GM19463 (cell line): Measurements from ENCODE around the gene TRMT10A.

ENCODE experiments used
- ATAC-seq: cut with Tn5 transposase; IDR thresholded peaks from one replicate; pipeline ENCODE4 v1.9.1; 2021; ENCODE audit warnings: mild to moderate bottlenecking, moderate library complexity; ENCODE audit not compliant: unreplicated experiment

The TRMT10A gene, protein sequence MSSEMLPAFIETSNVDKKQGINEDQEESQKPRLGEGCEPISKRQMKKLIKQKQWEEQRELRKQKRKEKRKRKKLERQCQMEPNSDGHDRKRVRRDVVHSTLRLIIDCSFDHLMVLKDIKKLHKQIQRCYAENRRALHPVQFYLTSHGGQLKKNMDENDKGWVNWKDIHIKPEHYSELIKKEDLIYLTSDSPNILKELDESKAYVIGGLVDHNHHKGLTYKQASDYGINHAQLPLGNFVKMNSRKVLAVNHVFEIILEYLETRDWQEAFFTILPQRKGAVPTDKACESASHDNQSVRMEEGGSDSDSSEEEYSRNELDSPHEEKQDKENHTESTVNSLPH

DNA sequence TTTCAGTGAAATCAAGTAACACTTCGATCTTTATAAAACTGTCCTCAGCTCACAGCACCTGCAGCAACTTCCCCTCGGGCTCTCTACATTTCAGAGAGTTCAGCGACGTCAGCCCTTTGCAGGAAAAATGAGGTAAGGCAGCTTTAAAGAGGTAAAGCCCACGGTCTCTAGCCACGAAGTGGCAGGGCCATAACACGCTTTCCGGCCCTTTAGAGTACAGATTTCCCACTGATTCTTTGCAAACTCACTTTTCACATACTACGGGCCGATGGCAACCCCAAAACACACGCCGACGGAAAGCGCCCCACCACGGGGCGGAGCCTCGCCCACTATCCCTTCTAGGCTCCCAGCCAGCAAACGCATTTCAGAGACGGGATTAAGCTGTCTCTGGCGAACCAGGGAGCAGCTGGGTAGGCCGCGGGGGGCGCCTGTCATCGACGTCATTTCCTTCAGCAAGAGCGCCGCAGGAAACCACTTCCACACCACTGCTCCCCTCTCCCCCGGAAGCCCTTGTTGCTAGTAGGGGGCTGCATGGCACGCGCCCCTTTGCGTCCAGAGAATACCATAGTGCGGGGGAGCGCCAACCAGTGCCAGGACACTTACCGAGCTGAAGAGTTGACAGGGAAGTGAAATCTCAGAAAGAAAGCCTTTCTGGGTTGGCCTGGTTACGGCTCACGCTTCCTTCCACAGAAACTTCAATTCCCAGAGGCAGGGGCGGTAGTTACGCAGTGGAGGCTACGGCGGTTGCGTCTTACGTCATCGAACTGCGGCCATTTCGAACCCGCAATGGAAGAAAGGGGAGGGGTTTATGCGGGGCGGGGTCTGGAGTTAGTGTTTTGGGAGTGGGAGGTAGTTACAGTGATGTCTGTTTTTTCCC, at the start of gene TRMT10A:
TRMT10A (minus strand) TSS at position 730 of the 877 bp plus-strand sequence. CDS start 4,701 bp downstream, outside the sequence.
- ATAC-seq, result peak; percentile 93

DNA sequence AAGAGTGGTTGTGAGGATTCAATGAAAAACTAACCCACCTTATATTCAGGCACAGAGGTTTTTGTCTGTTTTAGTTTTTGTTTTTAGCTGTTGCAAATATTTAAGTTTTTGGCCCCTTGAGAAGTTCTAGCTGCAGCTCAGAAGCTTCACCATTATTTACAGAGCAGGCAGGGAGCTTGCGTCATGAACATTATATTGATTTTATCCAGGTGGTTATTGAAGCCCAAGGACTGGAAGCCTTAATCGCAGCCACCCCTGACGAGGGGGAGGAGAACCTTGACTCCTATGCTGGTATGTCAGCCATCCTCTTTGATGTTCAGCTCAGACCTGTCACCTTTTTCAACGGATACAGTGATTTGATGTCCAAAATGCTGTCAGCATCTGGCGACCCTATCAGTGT, 48.9 kb upstream of the TRMT10A start:
- no peak for ATAC-seq

DNA sequence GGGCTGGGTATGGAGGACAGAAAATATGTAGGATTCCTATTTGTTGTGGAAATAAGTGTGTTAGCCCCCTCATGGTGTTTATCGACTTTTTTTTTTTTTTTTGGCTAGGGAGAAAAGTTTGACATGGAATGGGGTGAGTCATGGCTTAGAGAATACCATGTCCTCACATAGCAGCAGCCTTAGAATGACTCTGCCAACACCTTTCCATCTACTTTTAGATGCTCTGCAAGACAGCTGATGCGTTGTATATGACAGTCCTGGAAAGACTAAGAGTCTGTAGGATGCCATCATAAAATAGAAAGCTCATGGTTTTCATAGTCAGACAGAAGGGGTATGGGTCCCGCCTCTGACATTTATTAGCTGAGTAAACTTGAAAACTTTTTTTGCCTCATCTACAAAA, 48.4 kb upstream of the TRMT10A start:
- ATAC-seq, result no peak

DNA sequence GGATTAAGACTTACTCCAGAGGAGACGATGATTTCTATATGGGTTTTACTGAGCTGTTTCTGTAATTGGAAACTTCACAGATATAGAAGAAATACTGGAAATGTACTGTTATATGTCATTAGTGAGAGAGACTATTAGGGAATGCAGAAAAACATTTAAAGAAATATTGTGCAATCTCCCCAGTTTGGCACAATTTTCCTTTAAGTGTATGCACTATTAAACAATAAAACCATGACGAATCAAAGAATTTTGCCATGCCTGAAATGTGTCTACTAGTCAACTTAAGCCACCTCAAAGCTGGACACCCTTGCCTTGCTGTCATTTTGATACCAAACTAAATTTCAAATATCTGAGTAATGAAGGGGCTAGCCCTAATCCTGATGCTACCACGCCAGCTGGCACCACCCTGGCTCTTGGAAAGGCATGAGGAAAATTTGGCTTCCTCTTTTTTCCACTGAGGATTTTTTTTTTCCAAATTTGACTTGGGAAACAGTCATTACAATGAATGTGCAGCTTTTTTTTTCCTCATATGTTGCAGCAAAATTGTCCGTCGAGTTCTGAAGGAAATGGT, 46.9 kb upstream of the TRMT10A start:
- no peak for ATAC-seq

DNA sequence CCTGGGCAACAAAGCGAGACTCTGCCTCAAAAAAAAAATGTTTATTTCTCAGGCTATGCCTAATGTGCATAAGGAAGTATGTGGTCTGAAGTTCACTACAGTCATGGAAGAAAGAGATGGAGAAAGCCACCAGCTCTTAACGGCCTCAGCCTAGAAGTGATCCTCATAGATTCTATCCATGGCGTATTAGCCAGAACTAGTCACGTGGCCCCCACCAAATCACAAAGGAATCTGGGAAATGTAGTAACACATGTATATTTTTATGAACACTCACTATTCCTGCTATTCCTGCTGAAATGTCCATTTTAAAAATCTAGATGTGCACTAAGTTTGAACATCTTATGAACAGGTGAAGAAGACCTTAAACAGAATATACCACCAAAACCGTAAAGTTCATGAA, 44.6 kb upstream of the TRMT10A start:
- ATAC-seq, result no peak

DNA sequence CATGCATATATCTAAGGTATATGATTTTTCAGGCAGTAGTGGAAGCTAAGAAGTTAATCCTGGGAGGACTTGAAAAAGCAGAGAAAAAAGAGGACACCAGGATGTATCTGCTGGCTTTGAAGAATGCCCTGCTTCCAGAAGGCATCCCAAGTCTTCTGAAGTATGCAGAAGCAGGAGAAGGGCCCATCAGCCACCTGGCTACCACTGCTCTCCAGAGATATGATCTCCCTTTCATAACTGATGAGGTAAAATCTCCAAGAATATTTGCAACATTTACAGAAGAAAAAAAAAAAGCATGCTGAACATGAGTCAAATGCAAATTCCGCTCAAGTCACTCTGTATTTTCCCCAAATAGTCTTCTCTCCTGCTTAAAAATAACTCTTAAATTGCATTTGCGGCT, 42.9 kb upstream of the TRMT10A start:
- no peak for ATAC-seq

DNA sequence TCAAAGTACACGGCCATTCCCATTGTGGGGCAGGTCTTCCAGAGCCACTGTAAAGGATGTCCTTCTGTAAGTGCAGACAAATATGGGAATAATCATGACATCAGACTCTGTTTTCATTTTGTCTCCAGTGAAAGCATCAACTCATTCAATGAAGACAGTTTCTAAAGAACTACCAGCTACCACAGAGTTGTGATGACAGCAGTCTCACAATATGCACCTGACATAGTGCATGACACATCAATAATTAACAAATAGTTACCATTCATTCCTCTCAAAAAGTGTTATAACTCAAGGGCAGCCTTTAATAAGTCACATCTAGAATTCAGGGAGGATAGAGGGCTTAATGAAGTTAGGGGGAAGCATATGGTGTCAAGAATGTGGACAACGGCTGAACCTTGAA, 31.0 kb upstream of the TRMT10A start:
- no peak for ATAC-seq

DNA sequence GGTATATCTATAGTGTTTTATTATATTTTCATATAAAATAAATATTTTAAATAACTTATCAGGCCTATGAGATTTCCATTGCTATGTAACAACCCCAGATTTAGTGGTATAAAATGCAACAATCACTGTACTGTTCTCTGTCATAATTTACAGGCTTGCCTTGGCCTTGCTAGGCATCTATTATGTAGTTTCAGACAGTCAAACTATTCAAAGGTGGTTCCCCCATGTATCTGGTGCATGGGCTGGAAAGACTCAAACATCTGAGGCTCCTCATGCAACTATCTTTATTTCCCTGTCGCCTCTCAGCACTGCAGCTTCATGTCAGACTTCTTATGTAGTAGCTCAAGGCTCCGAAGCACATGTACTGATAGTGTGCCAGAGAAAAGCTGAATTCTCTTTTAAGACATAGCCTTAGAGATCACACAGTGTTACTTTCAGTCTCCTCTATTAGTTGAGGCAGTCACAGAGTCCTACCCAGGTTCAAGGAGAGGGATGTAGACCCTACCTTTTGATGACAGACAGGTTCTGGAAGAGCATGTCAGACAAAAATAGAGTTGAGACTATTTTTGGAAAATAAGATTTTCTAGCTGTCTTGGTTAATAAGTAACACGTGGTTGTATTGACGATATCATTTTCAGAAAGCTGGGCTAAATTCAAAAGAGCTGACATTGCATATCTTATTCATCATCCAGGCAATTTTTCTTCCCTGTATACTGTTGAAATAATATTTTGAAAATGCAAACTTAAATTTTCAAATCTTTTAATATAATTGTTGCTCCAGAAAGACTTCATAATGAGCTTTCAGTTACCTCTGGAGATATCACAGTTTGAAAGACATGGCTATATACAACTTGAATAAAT, 30.2 kb upstream of the TRMT10A start:
- peak; percentile 90 for ATAC-seq

DNA sequence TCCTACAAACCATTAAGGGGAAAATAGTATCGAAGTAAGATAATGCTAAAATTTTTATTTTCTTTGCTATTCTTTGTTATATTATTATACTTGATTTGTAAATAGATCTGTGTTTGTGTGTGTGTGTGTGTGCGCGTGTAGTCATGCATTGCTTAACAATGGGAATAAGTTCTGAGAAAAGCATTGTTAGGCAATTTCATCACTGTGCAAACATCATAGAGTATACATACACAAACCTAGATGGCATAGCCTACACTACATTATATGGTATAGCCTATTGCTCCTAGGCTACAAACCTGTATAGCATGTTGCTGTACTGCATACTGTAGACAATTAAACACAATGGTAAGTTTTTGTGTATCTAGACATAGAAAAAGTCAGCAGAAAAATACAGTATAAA, 27.9 kb upstream of the TRMT10A start:
- ATAC-seq, result no peak

DNA sequence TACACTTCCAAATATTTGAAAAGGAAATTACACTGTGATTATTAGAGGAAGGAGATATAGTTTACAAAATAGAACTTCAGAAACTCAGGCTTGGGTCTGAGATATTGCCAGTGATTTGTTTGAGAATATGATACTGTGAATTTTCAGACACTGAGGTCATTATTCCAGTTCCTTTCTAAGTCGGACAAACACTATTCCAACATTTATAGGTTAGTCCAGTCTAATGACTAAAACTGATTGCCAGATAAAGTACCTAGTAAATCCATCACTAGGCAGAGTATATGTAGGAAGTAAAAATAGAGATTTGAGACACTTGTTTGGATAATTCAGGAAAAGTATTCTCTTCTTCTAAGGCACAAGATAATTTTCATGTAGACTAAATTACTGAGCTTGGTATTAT, 24.0 kb upstream of the TRMT10A start:
- ATAC-seq, result no peak

DNA sequence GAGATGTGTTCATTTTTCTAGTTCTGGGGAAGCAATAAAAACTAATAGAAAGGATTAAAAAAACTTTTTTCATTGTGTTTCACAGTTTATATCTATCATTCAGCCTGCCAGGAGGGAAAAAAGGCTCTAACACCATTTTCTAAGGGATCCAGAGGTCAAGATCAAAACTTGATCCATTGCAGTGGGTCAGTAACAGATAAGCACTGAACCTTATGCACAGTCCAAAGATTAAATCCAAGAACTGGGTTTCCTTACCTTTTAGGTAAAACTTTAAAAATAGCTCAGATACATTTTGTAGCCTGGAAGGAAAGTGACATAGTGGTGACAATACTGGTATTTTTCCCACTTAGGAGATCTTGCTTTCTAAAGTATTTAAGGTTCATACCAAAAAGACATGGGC, 23.5 kb upstream of the TRMT10A start:
- no peak for ATAC-seq

DNA sequence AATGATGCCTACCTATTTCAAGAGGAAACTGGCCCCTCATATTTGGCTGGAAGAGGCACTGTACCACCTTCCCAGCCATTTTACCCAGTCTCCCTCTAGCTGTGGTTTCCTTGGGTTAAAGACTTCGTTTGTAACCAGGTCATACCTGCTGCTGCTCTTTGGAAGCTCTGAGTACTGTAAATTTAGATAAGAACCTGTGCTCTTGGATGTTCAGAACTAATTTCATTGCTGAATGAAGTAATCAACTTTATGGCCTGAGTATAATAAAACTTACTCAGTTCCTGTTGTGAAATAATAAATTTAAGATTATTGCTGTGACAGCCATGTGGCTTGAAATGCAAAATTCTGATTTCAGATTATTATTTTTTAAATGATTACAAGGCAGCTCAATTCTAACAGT, 23.0 kb upstream of the TRMT10A start:
- ATAC-seq, result no peak

DNA sequence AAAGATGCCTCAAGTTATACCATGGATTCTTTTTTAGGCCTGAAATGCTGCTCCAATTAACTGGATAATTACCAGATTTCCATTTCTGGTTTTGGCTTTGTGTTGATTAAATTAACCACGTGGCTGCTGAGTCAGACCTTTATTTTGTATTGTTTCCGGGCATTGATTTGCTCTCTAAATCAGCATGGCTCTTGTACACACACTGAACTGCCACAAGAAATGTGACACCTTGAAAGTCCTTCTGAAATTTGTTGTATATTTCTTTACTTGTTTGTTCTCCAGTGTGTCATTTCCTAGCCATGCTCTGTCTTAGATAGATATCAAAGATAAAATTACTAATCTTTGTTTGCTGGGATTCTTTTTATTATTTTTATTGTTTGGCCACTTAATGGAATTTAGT, 22.5 kb upstream of the TRMT10A start:
- no peak for ATAC-seq

DNA sequence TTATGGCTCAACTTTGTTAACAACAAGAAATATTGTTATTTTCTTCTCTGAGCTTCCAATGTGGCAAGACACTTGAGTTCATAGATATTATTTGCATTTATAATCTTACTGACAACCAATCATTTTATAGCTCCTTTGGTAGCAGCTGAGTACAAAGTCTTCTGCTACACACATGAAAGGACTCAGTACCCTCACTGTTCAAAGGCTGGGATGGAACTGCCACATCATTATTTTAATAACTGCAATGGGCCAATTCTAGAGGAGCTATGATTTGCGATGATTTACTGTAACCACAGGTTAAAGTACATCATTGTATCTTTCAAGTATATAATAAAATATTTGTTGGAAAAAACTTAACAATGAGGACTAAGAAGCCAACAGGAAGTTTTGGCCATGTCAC, 21.7 kb upstream of the TRMT10A start:
- no peak for ATAC-seq

DNA sequence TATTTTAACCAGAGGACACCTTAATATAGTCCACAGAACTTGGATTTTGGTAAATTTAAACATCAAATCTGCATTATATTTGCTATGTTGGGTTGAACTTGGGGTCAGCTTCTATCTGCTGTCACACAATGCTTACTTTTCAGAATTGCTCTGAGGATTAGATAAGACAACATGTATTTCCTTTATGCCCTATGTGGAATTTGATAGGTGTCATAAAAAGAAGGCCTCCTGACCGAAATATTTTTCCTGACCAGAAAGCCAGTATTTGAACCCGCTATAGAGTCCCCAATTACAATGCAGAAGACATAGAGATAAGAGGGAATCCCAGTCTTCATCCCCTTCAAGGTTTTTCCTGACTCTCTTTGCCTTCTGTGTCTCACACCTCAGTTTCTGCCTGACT, 14.9 kb upstream of the TRMT10A start:
- no peak for ATAC-seq

DNA sequence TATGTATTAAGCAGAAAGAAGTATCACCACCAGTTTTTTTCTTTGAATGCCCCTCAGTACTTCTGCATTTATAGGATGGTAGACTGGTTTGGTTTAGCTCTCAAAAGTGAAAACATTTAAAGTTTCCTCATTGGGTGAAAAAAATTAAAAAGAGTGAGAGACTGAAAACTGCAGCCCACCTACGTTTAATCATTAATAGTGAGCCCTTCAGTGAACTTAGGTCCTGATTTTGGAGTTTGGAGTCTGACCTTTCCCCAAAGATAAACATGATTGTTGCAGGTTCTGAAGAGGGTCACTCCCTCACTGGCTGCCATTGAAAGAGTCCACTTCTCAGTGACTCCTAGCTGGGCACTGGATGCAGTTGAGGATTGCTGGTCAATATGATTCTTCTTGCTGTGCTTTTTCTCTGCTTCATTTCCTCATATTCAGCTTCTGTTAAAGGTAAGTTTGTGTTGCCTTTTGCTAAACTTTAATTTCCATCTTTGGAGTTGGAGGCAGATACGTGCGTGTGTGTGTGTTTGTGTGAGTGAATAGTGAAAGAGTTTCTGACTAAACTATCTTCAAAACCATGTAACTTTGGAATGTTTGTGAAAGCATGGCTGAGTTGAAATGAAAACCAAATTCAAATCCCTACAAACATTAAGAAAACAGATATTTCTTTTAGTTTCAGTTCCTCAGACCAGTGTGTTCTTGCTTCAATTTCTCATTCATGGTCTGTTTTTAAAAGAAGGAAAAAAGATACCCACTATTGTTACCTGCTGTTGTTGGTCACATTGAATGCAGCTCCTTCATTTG, 10.9 kb upstream of the TRMT10A start, which contains the start of gene MTTP:
MTTP (plus strand) TSS at position 295 of the 795 bp plus-strand sequence; CDS start at position 381, 86 bp downstream.
- ATAC-seq, result peak; percentile 72

DNA sequence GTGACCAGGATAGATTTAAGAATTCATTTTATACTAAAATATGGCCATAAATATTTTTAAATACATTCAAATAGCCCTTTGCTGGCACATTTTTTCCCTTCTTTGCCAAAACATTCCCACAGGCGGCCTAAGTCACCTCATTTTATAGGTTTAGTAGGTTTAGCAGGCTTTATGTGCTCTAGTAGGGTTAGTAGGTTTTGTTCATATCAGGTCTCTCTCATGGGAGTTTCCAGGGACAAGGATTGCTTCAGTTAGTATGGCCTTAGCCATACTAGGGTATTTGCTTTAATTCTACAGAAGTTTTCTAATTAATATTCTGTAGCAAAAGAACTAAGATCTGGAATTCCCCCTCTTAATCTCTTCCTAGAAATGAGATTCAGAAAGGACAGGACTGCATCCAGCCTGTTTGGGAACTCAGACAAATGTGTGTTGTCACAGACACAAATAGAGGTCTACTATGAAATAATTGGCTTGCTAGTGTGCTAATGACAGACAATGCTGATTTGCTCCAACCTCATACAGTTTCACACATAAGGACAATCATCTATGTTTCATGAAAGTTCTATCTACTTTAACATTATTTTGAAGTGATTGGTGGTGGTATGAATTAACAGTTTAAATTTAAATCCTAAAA, 10.0 kb upstream of the TRMT10A start:
- no peak for ATAC-seq

DNA sequence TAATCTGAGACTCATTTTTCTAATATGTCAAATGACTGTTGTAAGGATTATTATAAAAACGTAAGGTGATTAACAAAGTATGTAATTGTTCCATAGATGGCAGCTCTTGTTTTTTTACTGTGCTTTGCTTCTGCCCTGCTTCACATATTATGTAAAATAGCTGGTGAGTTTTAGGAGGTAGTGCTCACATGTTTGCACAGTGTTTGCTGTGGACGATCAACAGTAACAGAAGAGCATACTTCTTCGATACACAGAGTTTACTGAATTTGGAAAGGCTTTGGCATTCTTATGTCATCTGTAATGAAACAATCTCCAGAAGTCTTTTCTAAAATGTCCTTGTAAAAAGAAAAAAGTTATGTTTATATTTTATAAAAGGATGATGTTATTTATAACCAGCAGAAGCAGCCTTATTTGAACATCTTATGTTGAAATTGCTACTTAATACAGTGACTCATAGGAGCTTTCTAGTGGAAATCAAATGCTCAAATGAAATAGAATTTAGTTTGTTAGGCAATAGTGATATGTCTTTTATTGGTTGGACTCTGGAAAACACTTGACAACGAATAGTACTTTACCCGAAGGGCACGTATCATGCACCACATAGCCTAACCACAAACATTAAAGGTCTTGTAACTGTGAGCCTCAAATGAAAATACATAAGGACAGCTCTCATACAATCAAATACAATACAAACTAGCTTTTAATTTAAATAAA, 8.8 kb upstream of the TRMT10A start:
- no peak for ATAC-seq

DNA sequence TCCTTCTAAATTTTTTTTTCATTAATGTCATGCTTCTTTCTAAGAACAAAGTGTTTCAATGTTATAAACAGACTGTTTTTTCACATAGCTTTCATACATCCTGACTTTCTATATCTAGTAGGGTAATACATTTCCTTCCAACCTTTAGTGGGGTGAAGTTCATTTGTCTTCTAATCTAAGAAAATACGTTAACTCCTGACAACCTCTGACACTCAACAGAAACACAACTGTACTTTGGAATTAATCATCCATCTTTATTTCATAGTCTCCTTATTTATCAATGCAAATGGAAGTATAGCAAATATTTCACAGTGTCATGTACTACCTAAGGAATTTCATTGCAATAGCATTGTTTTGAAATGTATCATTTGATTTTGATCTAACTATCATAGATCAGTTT, 8.0 kb upstream of the TRMT10A start:
- no peak for ATAC-seq
